HepG2 (cell line): ENCODE results near the gene TLDC2. TPM values are rescaled to one million over a fixed set of nuclear protein-coding genes. Genes with fewer than 3 reads are reported as not detected.
A peak's percentile ranks its signal among the peaks of the same experiment; 100 is the strongest.

Source experiments
- ATAC-seq: fragments of 200-7000 bp; cut with Tn5 transposase; 3 replicates; pipeline ENCODE4 v1.9.1; 2020; ENCODE audit warnings: mild to moderate bottlenecking, moderate library complexity
- BruUV-seq: library from RNA; stranded (reverse); fragments of 400-500 nt; replicated peaks from 2 replicates; lab custom pipeline; 2021; lab: Mats Ljungman, UMichigan
- CTCF ChIA-PET: fragments of 300-600 bp; formaldehyde crosslinking; extraction: SDS; loops from one replicate; lab custom pipeline; 2021; ENCODE audit warnings: low total read pairs, inconsistent platforms, low intra/inter-chr PET ratio; lab: Yijun Ruan, JAX
- POLR2A ChIA-PET: fragments of 350-600 bp; sonication (Branson Sonifier 250); formaldehyde crosslinking; loops from one replicate; lab custom pipeline; 2020; ENCODE audit warnings: antibody characterized with exemption, inconsistent platforms; lab: Yijun Ruan, JAX
- DNase-seq: peaks from one replicate; pipeline ENCODE4 v3.0.0-alpha.2; 2015; ENCODE audit warnings: low spot score
- FAIRE-seq: peaks from 3 replicates; lab custom pipeline; 2011; peaks lifted over from hg19 to GRCh38; lab: Jason Lieb, UNC
- H2AFZ ChIP-seq: one replicate; pipeline ENCODE4 v1.6.1; 2011; ENCODE audit warnings: low read length, inconsistent platforms
- H3K27ac ChIP-seq: fragments of 300-600 bp; 3 replicates; pipeline ENCODE4 v1.8.0; 2011; ENCODE audit warnings: mixed run types, mild to moderate bottlenecking, mixed read lengths, low read length, inconsistent platforms; ENCODE audit not compliant: insufficient read depth; ENCODE audit errors: extremely low read length
- H3K27me3 ChIP-seq, 2 experiments: fragments of 200-600 bp in 1 of 2; 2 replicates in 1 of 2; 3 replicates in 1 of 2; pipeline versions ENCODE4 v1.6.0 to v1.8.0; 2011; ENCODE audit warnings: low read length in 2 of 2, mild to moderate bottlenecking in 2 of 2, moderate library complexity in 2 of 2, inconsistent platforms in 1 of 2; ENCODE audit not compliant: insufficient read depth in 2 of 2, control insufficient read depth in 1 of 2
- H3K36me3 ChIP-seq, 2 experiments: fragments of 200-600 bp in 1 of 2; replicated peaks in 1 of 2; 2 replicates in 1 of 2; 3 replicates in 1 of 2; pipeline versions ENCODE4 v1.5.1 to v1.8.0; 2011; ENCODE audit warnings: low read length in 2 of 2, inconsistent platforms in 1 of 2; ENCODE audit not compliant: insufficient read depth in 2 of 2, control insufficient read depth in 1 of 2
- H3K4me1 ChIP-seq: 2 replicates; pipeline ENCODE4 v1.5.1; 2012; ENCODE audit warnings: low read length, inconsistent platforms; ENCODE audit not compliant: insufficient read depth
- H3K4me2 ChIP-seq: 2 replicates; pipeline ENCODE4 v1.6.0; 2011; ENCODE audit warnings: low read depth, low read length, inconsistent platforms
- H3K4me3 ChIP-seq, 3 experiments: fragments of 200-600 bp in 1 of 3; sonication (generic), shearing (Covaris generic) in 1 of 3; replicated peaks in 1 of 3; 2 replicates each; pipeline ENCODE4 v1.5.1; 2011 to 2016; ENCODE audit warnings: low read length in 3 of 3, inconsistent platforms in 2 of 3, low read depth in 2 of 3, mild to moderate bottlenecking in 2 of 3, control low read depth in 1 of 3, mixed read lengths in 1 of 3; ENCODE audit not compliant: insufficient read depth in 1 of 3
- H3K79me2 ChIP-seq: one replicate; pipeline ENCODE4 v1.6.1; 2011; ENCODE audit warnings: low read length, inconsistent platforms; ENCODE audit not compliant: insufficient read depth
- H3K9ac ChIP-seq: 2 replicates; pipeline ENCODE4 v1.6.0; 2011; ENCODE audit warnings: mild to moderate bottlenecking, low read depth, low read length, inconsistent platforms; ENCODE audit not compliant: insufficient read depth
- H3K9me3 ChIP-seq: 2 replicates; pipeline ENCODE4 v1.5.1; 2012; ENCODE audit warnings: mild to moderate bottlenecking, low read length
- H4K20me1 ChIP-seq: 2 replicates; pipeline ENCODE4 v1.6.0; 2011; ENCODE audit warnings: inconsistent platforms, mild to moderate bottlenecking, low read length, moderate library complexity; ENCODE audit not compliant: insufficient read depth
- ARNT2 ChIP-seq: sonication (generic); formaldehyde crosslinking; IDR thresholded peaks from 2 replicates; pipeline ENCODE4 v1.8.0; 2022; ENCODE audit warnings: mild to moderate bottlenecking, low read depth, missing genetic modification reagents, moderate library complexity
- ISL2 ChIP-seq: sonication (generic); formaldehyde crosslinking; IDR thresholded peaks from 2 replicates; pipeline ENCODE4 v1.5.0; 2020; ENCODE audit warnings: missing genetic modification reagents
- MAFK ChIP-seq, 2 experiments: IDR thresholded peaks in 1 of 2; conservative IDR thresholded peaks in 1 of 2; 2 replicates each; pipeline ENCODE4 v1.6.1; 2011; ENCODE audit warnings: improper control_type of control experiment in 2 of 2, low read length in 2 of 2
- RBAK ChIP-seq: sonication (generic); formaldehyde crosslinking; IDR thresholded peaks from 2 replicates; pipeline ENCODE4 v1.5.1; 2020; ENCODE audit warnings: mild to moderate bottlenecking, missing genetic modification reagents
- RBM22 ChIP-seq: fragments of 200-400 bp; formaldehyde crosslinking; optimal IDR thresholded peaks from 2 replicates; pipeline ENCODE3; 2017; ENCODE audit warnings: mild to moderate bottlenecking, low read length, moderate library complexity
- RFXAP ChIP-seq: sonication (generic); formaldehyde crosslinking; IDR thresholded peaks from 2 replicates; pipeline ENCODE4 v1.4.0; 2020; ENCODE audit warnings: missing genetic modification reagents, borderline replicate concordance
- ZNF121 ChIP-seq: sonication (generic); formaldehyde crosslinking; IDR thresholded peaks from 2 replicates; pipeline ENCODE4 v1.5.0; 2020; ENCODE audit warnings: mild to moderate bottlenecking, missing genetic modification reagents
- ZNF891 ChIP-seq: sonication (generic); formaldehyde crosslinking; IDR thresholded peaks from 2 replicates; pipeline ENCODE4 v1.5.0; 2020; ENCODE audit warnings: mild to moderate bottlenecking, missing genetic modification reagents
- WGBS: methylation state at CpG from one replicate; pipeline ENCODE4 v1.1.6; 2017; ENCODE audit warnings: low lambda C conversion rate; 5-methylcytosine and 5-hydroxymethylcytosine counted together
- in situ Hi-C: cut with HindIII; loops from 2 replicates; pipeline ENCODE4 v1.10.0; 2017; ENCODE audit warnings: low pct_unique_long_range_greater_than_20kb; ENCODE audit not compliant: extremely low pct_ligation_motif_present
- intact Hi-C: fragments of 100-400 bp; cut with micrococcal nuclease; formaldehyde crosslinking; loops from one replicate; pipeline ENCODE4 v1.10.0; 2022; ENCODE audit not compliant: unreplicated experiment
- polyA plus RNA-seq, 8 experiments: library from polyadenylated mRNA; depleted of rRNA in 3 of 8; stranded (reverse) in 7 of 8; unstranded in 1 of 8; fragments of >200 nt; fragmentation: Illumina TruSeq in 4 of 8; extraction: Trizol in 4 of 8; gene quantifications; 2 replicates each; pipeline versions ENCODE4 v1.2.1 to v1.2.3, GENCODE V29; 2011 to 2016; ENCODE audit warnings: low read depth in 4 of 8, missing spikeins in 1 of 8, mixed read lengths in 1 of 8; ENCODE audit not compliant: insufficient read depth in 1 of 8
- total RNA-seq, 5 experiments: library from RNA; depleted of rRNA; stranded (reverse); fragments of >200 nt; fragmentation: Illumina TruSeq; extraction: Trizol; gene quantifications; 2 replicates each; pipeline ENCODE4 v1.2.3, GENCODE V29; 2016; ENCODE audit warnings: low read depth in 1 of 5
- TF ChIP-seq, protein P1 (sequence below): sonication (generic); formaldehyde crosslinking; IDR thresholded peaks from 2 replicates; pipeline ENCODE4 v1.9.0; 2021; ENCODE audit warnings: missing genetic modification reagents, borderline replicate concordance

TLDC2 gene
- total and polyA plus RNA-seq, 2 of the 13 experiments (the other 11 are each of a cell fraction or from before 2014, with no cell fraction given) = 1.5 to 1.6 TPM

DNA sequence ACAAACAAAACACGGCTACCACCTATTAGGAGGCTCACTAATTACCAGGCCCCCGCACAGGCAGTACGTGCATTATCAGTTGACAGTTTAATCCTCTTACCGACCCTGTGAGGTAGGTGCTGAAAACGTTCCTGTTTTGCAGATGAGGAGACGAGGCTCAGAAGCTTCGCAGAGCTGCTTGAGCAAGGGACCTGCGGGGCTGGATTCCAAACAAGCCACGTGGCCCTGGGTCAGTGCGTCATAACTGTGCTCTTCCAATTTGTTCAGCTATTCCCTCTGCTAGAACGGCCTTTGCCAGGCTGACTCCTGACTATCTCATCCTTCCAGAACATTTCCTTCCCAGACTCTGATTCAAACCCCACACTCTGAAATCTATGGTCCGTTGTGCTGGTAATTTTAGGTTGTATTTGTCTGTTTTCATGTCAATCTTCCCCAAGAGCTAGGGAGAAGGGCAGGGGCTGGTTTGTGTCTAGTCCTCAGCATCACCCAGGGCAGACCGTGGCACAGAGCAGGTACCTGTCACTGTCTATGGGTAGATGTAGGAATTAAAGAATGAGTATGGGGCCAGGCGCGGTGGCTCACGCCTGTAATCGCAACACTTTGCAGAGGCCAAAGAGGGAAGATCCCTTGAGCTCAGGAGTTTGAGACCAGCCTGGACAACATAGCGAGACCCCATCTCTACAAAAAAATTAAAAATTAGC lies 28.8 kb upstream of the TLDC2 start:
- DNase-seq (no peak), ATAC-seq (no peak)
- peaks cover 5% of the 10 kb centered on the region; the same call in 1 of the 2 replicates for H4K20me1 ChIP-seq

GRCh38 chr20:36847710-36848040 lies 28.3 kb upstream of the TLDC2 start:
- no peak for TF ChIP-seq MAFK (conservative IDR thresholded peaks at IDR 0.05 in 1 of 2, IDR thresholded peaks at IDR 0.05 in 1 of 2; ENCODE audit: low read length in 2 of 2)
- TF ChIP-seq, protein P1, sequence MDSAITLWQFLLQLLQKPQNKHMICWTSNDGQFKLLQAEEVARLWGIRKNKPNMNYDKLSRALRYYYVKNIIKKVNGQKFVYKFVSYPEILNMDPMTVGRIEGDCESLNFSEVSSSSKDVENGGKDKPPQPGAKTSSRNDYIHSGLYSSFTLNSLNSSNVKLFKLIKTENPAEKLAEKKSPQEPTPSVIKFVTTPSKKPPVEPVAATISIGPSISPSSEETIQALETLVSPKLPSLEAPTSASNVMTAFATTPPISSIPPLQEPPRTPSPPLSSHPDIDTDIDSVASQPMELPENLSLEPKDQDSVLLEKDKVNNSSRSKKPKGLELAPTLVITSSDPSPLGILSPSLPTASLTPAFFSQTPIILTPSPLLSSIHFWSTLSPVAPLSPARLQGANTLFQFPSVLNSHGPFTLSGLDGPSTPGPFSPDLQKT = no peak
- no peak for TF ChIP-seq ISL2 (CRISPR knock-in tag)
- TF ChIP-seq ARNT2 = no peak
- TF ChIP-seq, all 625 proteins: peak for 0
- no peak overlapping the region for H2AFZ ChIP-seq
- no peak for FAIRE-seq
- peaks cover 7% of the 10 kb centered on the region for H3K79me2 ChIP-seq
- no peaks in the 10 kb centered on the region for H3K27me3 ChIP-seq
- 0 out of 5 replicates have a peak, but pooled peaks cover 0 to 2% of the 10 kb centered on the region in 2 experiments for H3K36me3 ChIP-seq
- WGBS = 97% methylated on average over 1 of the region's 1 CpG
- no peaks in the 10 kb centered on the region; the same call in 1 of the 2 replicates for H3K9me3 ChIP-seq
- no peak for DNase-seq
- POLR2A ChIA-PET = interaction anchor here (0.6 kb wide), 1 partner anchor 10 kb away, joined by 3 read pairs; no protein-coding TSS in a partner anchor
- no TSS peak for BruUV-seq
- CTCF ChIA-PET = no interaction called here
- intact Hi-C loops (no loop called here), in situ Hi-C loops (no loop called here)
- H4K20me1 ChIP-seq = peaks cover 5% of the 10 kb centered on the region; the same call in 1 of the 2 replicates
- no peak overlapping the region for H3K4me3 ChIP-seq
- no peak overlapping the region for H3K4me2 ChIP-seq
- no peak overlapping the region for H3K9ac ChIP-seq
- no peak for ATAC-seq
- no peak overlapping the region for H3K27ac ChIP-seq
- H3K4me1 ChIP-seq = peaks cover 24% of the 10 kb centered on the region

More for the DNA sequence above, 28.8 kb upstream of the TLDC2 start:
- no peaks in the 10 kb centered on the region; the same call in 1 of the 2 replicates for H3K9me3 ChIP-seq
- H3K4me3 ChIP-seq = no peak overlapping the region
- BruUV-seq = no TSS peak
- H3K4me2 ChIP-seq = no peak overlapping the region
- peaks cover 24% of the 10 kb centered on the region for H3K4me1 ChIP-seq
- ChIA-PET POLR2A (interaction anchor here (0.6 kb wide), 1 partner anchor 11 kb away, joined by 3 read pairs; no protein-coding TSS in a partner anchor), CTCF (no interaction called here)
- H3K36me3 ChIP-seq = 0 out of 5 replicates have a peak, but pooled peaks cover 0 to 2% of the 10 kb centered on the region in 2 experiments
- H3K27ac ChIP-seq = no peak overlapping the region
- FAIRE-seq = no peak
- TF ChIP-seq RBM22 = peak; percentile 21
- TF ChIP-seq ZNF891 (CRISPR knock-in tag) = peak; percentile 20; the same call in 1 of the 2 replicates
- no peak for TF ChIP-seq RBAK
- TF ChIP-seq ZNF121 (CRISPR knock-in tag) = peak; percentile 83
- 0 out of 2 replicates have a peak, but pooled peaks have one; percentile 9 for TF ChIP-seq RFXAP
- 90% methylated on average over 18 of the region's 18 CpGs for WGBS
- in situ Hi-C loops (no loop called here), intact Hi-C loops (no loop called here)
- H2AFZ ChIP-seq = no peak overlapping the region
- H3K27me3 ChIP-seq = no peaks in the 10 kb centered on the region
- peaks cover 7% of the 10 kb centered on the region for H3K79me2 ChIP-seq
- H3K9ac ChIP-seq = no peak overlapping the region
